ENCODE measurements around the gene PDCL2. TPM values are rescaled to one million over a fixed set of nuclear protein-coding genes. Genes with fewer than 3 reads are reported as not detected.
"Not testable (repeated sequence)": the region's sequence is repeated elsewhere in the genome, so short reads cannot be mapped to it uniquely, and the experiment has no call there.

PDCL2 gene
- total RNA-seq, 6 experiments from 2014 or later: not detected

DNA sequence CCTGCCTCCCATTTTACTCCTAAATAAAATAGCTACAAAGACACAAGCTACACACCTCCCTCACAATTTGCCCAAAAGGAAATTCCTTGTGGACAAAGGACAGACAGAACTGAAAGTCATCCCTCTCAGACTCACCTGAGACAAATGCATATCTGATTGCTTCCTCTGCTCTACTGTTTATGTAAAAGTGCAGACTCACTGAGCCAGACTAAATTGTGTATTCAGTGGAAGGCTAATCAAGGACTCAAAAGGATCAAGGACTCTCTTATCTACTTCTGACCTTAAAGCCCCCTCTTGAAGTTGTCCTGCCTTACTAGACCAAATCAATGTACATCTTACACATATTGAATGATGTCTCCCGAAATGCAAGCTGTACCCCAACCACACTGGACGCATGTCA is 3.9 kb downstream of the PDCL2 start:
- H3K27me3 Mint-ChIP-seq (ENCODE audit: insufficient read depth): peaks cover 2% of the 10 kb centered on the region
- H3K4me1 Mint-ChIP-seq (ENCODE audit: low read depth): peaks cover 5% of the 10 kb centered on the region; the same call in 1 of the 2 replicates
- no peak overlapping the region for H3K27ac Mint-ChIP-seq
- no peak for DNase-seq
- no peaks in the 10 kb centered on the region for H3K36me3 Mint-ChIP-seq (ENCODE audit: low read depth)
- H3K4me3 Mint-ChIP-seq: no peak overlapping the region
- TF ChIP-seq, protein P1, sequence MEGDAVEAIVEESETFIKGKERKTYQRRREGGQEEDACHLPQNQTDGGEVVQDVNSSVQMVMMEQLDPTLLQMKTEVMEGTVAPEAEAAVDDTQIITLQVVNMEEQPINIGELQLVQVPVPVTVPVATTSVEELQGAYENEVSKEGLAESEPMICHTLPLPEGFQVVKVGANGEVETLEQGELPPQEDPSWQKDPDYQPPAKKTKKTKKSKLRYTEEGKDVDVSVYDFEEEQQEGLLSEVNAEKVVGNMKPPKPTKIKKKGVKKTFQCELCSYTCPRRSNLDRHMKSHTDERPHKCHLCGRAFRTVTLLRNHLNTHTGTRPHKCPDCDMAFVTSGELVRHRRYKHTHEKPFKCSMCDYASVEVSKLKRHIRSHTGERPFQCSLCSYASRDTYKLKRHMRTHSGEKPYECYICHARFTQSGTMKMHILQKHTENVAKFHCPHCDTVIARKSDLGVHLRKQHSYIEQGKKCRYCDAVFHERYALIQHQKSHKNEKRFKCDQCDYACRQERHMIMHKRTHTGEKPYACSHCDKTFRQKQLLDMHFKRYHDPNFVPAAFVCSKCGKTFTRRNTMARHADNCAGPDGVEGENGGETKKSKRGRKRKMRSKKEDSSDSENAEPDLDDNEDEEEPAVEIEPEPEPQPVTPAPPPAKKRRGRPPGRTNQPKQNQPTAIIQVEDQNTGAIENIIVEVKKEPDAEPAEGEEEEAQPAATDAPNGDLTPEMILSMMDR (IDR thresholded peaks at IDR 0.05): no peak
- peaks cover 6% of the 10 kb centered on the region; the same call in 1 of the 2 replicates for H3K9me3 Mint-ChIP-seq

GRCh38 chr4:55582773-55583172 is 9.3 kb downstream of the PDCL2 start:
- not testable (repeated sequence) for H3K9me3 Mint-ChIP-seq; H3K27me3 Mint-ChIP-seq (ENCODE audit: insufficient read depth); H3K36me3 Mint-ChIP-seq (ENCODE audit: low read depth); DNase-seq; H3K4me3 Mint-ChIP-seq; H3K27ac Mint-ChIP-seq
- peaks cover 15% of the 10 kb centered on the region for H3K4me1 Mint-ChIP-seq (ENCODE audit: low read depth)

GRCh38 chr4:55578341-55579010 is 13.6 kb downstream of the PDCL2 start:
- H3K4me3 Mint-ChIP-seq: no peak overlapping the region
- DNase-seq: no peak
- H3K9me3 Mint-ChIP-seq: peaks cover 16% of the 10 kb centered on the region
- H3K27me3 Mint-ChIP-seq (ENCODE audit: insufficient read depth): 0 out of 2 replicates have a peak, but pooled peaks cover 2% of the 10 kb centered on the region
- no peak overlapping the region for H3K27ac Mint-ChIP-seq
- TF ChIP-seq, protein P1 (IDR thresholded peaks at IDR 0.05): no peak
- peaks cover 15% of the 10 kb centered on the region for H3K4me1 Mint-ChIP-seq (ENCODE audit: low read depth)
- H3K36me3 Mint-ChIP-seq (ENCODE audit: low read depth): 0 out of 2 replicates have a peak, but pooled peaks cover 5% of the 10 kb centered on the region

GRCh38 chr4:55575513-55575912 is 16.5 kb downstream of the PDCL2 start:
- H3K27me3 Mint-ChIP-seq (ENCODE audit: insufficient read depth): peaks cover 6% of the 10 kb centered on the region; the same call in 1 of the 2 replicates
- 0 out of 2 replicates have a peak, but pooled peaks cover 5% of the 10 kb centered on the region for H3K36me3 Mint-ChIP-seq (ENCODE audit: low read depth)
- H3K27ac Mint-ChIP-seq: no peak overlapping the region
- TF ChIP-seq, protein P1 (IDR thresholded peaks at IDR 0.05): no peak
- peaks cover 15% of the 10 kb centered on the region for H3K4me1 Mint-ChIP-seq (ENCODE audit: low read depth)
- peaks cover 9% of the 10 kb centered on the region for H3K9me3 Mint-ChIP-seq
- no peak overlapping the region for H3K4me3 Mint-ChIP-seq
- DNase-seq: no peak

GRCh38 chr4:55574252-55574651 is 17.8 kb downstream of the PDCL2 start:
- Mint-ChIP-seq H3K9me3 (peaks cover 9% of the 10 kb centered on the region), H3K27ac (no peak overlapping the region), H3K4me1 (ENCODE audit: low read depth) (peaks cover 15% of the 10 kb centered on the region), H3K27me3 (ENCODE audit: insufficient read depth) (peaks cover 6% of the 10 kb centered on the region; the same call in 1 of the 2 replicates), H3K4me3 (no peak overlapping the region), H3K36me3 (ENCODE audit: low read depth) (0 out of 2 replicates have a peak, but pooled peaks cover 5% of the 10 kb centered on the region)
- DNase-seq: no peak
- TF ChIP-seq, protein P1 (IDR thresholded peaks at IDR 0.05): no peak

- 0 out of 2 replicates have a peak, but pooled peaks cover 5% of the 10 kb centered on the region for H3K36me3 Mint-ChIP-seq (ENCODE audit: low read depth)
- DNase-seq: no peak
- H3K27ac Mint-ChIP-seq: no peak overlapping the region
- H3K9me3 Mint-ChIP-seq: peaks cover 9% of the 10 kb centered on the region
- H3K4me1 Mint-ChIP-seq (ENCODE audit: low read depth): no peaks in the 10 kb centered on the region
- H3K4me3 Mint-ChIP-seq: no peak overlapping the region
- TF ChIP-seq, protein P1 (IDR thresholded peaks at IDR 0.05): no peak
- peaks cover 6% of the 10 kb centered on the region for H3K27me3 Mint-ChIP-seq (ENCODE audit: insufficient read depth)
Measured at GRCh38 chr4:55571806-55572205, 20.2 kb downstream of the PDCL2 start.
